Transverse colon (tissue), 4 donors: Measurements from ENCODE around the gene NRG2. TPM values are rescaled to one million over a fixed set of nuclear protein-coding genes. Genes with fewer than 3 reads are reported as not detected.

Experiments used
- DNase-seq: peaks from one replicate; pipeline ENCODE4 v3.0.0-alpha.2; 2019
- H3K27ac ChIP-seq, 4 donors: fragments of 200-600 bp; sonication (generic); 2 replicates each; pipeline ENCODE4 v1.5.1; 2016 to 2018; ENCODE audit warnings: inconsistent platforms in 4 of 4
- H3K27me3 ChIP-seq: fragments of 200-600 bp; sonication (generic); 2 replicates; pipeline ENCODE4 v1.5.1; 2017; ENCODE audit warnings: inconsistent platforms
- H3K36me3 ChIP-seq, 4 donors: fragments of 200-600 bp; sonication (generic); 2 replicates each; pipeline ENCODE4 v1.5.1; 2017 to 2019; ENCODE audit warnings: inconsistent platforms in 4 of 4
- H3K4me1 ChIP-seq, 4 donors: fragments of 200-600 bp; sonication (generic); 2 replicates each; pipeline ENCODE4 v1.5.1; 2017 to 2020; ENCODE audit warnings: inconsistent platforms in 4 of 4
- H3K4me3 ChIP-seq, 4 donors: fragments of 200-600 bp; sonication (generic); 1 replicate in 1 of 4; 2 replicates in 3 of 4; pipeline versions ENCODE4 v1.5.1 to v1.6.1; 2017 to 2019; ENCODE audit warnings: inconsistent platforms in 4 of 4
- H3K9me3 ChIP-seq, 2 donors: fragments of 200-600 bp; sonication (generic); 2 replicates each; pipeline ENCODE4 v1.5.1; 2017 to 2019; ENCODE audit warnings: inconsistent platforms in 2 of 2
- CTCF ChIP-seq, 5 experiments: fragments of 200-600 bp in 3 of 5; fragments of 450-650 bp in 2 of 5; sonication (generic) in 3 of 5; IDR thresholded peaks; 1 replicate in 2 of 5; 2 replicates in 3 of 5; pipeline ENCODE4 v1.5.1; 2016 to 2017; ENCODE audit warnings: antibody characterized with exemption in 5 of 5, inconsistent platforms in 3 of 5, mild to moderate bottlenecking in 2 of 5, moderate library complexity in 1 of 5
- EP300 ChIP-seq: sonication (generic); formaldehyde crosslinking; IDR thresholded peaks from one replicate; pipeline ENCODE4 v1.6.1; 2017; ENCODE audit warnings: antibody characterized with exemption, low read depth
- POLR2A ChIP-seq: fragments of 450-650 bp; IDR thresholded peaks from one replicate; pipeline ENCODE4 v1.6.1; 2016; ENCODE audit warnings: antibody characterized with exemption, mild to moderate bottlenecking, moderate library complexity
- POLR2AphosphoS5 ChIP-seq, 3 donors: sonication (generic); formaldehyde crosslinking; IDR thresholded peaks; one replicate each; pipeline ENCODE4 v1.6.1; 2016; ENCODE audit warnings: antibody characterized with exemption in 3 of 3
- WGBS, 2 donors: methylation state at CpG; one replicate each; pipeline ENCODE4 v1.1.5; 2018; ENCODE audit warnings: low coverage in 1 of 2; 5-methylcytosine and 5-hydroxymethylcytosine counted together
- in situ Hi-C, 4 donors: fragments of 200-750 bp; cut with MboI; loops; one replicate each; pipeline versions ENCODE4 v1.15.0 to v1.15.1; 2017; ENCODE audit warnings: low sequenced_read_pairs in 3 of 4, low pct_ligation_motif_present in 1 of 4, low pct_unique_long_range_greater_than_20kb in 1 of 4
- intact Hi-C: fragments of 100-400 bp; cut with DNase I; formaldehyde crosslinking; loops from one replicate; pipeline ENCODE4 v1.15.1; 2023; ENCODE audit warnings: low total_unique reads
- total RNA-seq, 4 donors: library from RNA; depleted of rRNA; stranded (reverse); fragments of >200 nt; gene quantifications; one replicate each; pipeline ENCODE4 v1.1.0, GENCODE V29; 2016

NRG2 gene
- total RNA-seq, 4 donors from 2014 or later = 0.68 to 12.3 (median 0.95) TPM; not detected in 1

DNA sequence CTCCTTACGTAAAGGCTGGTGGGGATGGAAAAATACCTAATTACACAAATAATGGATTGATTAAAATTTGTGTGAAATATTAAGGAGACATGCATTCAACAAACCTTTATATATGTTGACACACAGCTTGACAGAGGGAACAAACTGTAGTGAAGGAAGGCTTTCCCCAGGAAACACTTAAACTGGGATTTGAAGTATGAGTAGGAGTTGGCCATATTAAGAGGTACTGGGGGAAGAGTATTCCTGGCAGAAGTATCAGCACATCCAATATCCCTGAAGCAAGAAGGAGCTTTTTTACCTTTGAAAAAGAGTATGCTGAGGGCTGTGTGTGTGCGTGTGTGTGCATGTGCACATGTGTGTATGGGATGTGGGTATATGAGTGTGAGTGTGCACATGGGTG is 136.4 kb downstream of the NRG2 start:
- TF ChIP-seq EP300 (no peak), CTCF (IDR thresholded peaks at IDR 0.05) (no peak), POLR2A (no peak), POLR2AphosphoS5 (IDR thresholded peaks at IDR 0.05) (no peak)
- H3K9me3 ChIP-seq = no peaks in the 10 kb centered on the region
- no peak for DNase-seq
- intact Hi-C loops (no loop called here), in situ Hi-C loops (no loop called here)
- no peak overlapping the region for H3K4me3 ChIP-seq
- H3K27me3 ChIP-seq = peaks cover 50% of the 10 kb centered on the region
- no peaks in the 10 kb centered on the region for H3K36me3 ChIP-seq
- H3K27ac ChIP-seq = no peak overlapping the region
- WGBS, 2 donors = 92 to 97% methylated on average over 2 of the region's 2 CpGs
- H3K4me1 ChIP-seq = peaks cover 10 to 24% (median 17%) of the 10 kb centered on the region in 4 donors

DNA sequence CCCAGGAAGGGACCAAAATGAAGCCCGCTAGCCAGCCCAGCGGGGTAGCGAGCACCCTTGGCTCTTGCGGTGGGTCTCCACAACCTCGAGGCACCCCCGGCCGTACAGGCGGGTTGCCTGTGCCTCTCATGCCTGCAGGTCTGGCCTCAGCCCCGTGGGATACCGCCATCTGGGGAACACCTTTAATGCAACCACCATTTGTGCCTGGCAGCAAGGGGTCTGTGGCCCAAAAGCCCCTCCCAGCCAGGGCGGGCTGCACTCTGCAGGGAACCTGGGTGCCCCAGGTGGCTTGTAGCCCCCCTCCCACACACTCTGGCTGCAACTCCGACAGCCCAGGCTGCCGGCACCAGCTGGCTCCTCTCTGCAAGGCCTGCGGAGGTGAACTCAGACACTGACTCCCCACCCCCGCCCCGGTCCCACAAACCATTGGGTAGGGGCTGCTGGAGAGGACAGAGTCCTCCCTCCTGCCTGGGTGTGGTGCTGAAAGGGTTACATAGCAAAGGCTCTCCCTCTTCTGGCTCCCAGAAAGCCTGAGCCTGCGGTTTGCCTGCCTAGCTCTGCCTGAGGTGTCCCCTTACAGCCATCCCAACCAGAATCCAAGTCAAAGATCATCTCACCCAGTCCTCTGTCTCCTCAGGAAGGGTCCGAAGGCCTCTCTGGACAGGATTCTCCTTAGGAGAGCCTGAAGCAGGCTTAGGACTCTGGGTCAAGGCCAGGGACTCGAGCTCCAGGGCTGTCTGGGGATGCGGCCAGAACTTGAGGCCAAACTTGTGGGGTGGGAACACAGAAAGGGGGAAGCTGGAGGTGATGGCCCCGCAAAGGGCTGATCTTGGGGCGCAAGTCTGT is 138.1 kb downstream of the NRG2 start:
- WGBS, 2 donors = 24 to 43% methylated on average over 5 to 17 of the region's 22 CpGs
- in situ Hi-C loops (no loop called here), intact Hi-C loops (loop anchor here (1.0 kb wide), 1 partner anchor 46 kb away; no protein-coding TSS in a partner anchor)
- Histone ChIP-seq H3K27me3 (peaks cover 62% of the 10 kb centered on the region), H3K4me3 (peak overlapping the region in 2 of 4 donors; percentile 35 to 55), H3K9me3 (no peaks in the 10 kb centered on the region), H3K27ac (no peak overlapping the region), H3K36me3 (no peaks in the 10 kb centered on the region), H3K4me1 (peaks cover 10 to 24% (median 17%) of the 10 kb centered on the region in 4 donors)
- DNase-seq = no peak
- TF ChIP-seq EP300 (no peak), CTCF (IDR thresholded peaks at IDR 0.05) (no peak), POLR2AphosphoS5 (IDR thresholded peaks at IDR 0.05) (no peak), POLR2A (no peak)

GRCh38 chr5:139904566-139904815 is 138.6 kb downstream of the NRG2 start:
- no peak for TF ChIP-seq EP300
- H3K9me3 ChIP-seq = no peaks in the 10 kb centered on the region
- H3K4me3 ChIP-seq = peak overlapping the region; percentile 19 to 55 (median 30)
- no peak for DNase-seq
- intact Hi-C loops (loop anchor here (1.0 kb wide), 1 partner anchor 45 kb away; no protein-coding TSS in a partner anchor), in situ Hi-C loops (no loop called here)
- no peaks in the 10 kb centered on the region for H3K36me3 ChIP-seq
- peaks cover 10 to 24% (median 17%) of the 10 kb centered on the region in 4 donors for H3K4me1 ChIP-seq
- peaks cover 62% of the 10 kb centered on the region for H3K27me3 ChIP-seq
- WGBS, 2 donors = 13 to 26% methylated on average over 3 to 9 of the region's 17 CpGs
- H3K27ac ChIP-seq = no peak overlapping the region

DNA sequence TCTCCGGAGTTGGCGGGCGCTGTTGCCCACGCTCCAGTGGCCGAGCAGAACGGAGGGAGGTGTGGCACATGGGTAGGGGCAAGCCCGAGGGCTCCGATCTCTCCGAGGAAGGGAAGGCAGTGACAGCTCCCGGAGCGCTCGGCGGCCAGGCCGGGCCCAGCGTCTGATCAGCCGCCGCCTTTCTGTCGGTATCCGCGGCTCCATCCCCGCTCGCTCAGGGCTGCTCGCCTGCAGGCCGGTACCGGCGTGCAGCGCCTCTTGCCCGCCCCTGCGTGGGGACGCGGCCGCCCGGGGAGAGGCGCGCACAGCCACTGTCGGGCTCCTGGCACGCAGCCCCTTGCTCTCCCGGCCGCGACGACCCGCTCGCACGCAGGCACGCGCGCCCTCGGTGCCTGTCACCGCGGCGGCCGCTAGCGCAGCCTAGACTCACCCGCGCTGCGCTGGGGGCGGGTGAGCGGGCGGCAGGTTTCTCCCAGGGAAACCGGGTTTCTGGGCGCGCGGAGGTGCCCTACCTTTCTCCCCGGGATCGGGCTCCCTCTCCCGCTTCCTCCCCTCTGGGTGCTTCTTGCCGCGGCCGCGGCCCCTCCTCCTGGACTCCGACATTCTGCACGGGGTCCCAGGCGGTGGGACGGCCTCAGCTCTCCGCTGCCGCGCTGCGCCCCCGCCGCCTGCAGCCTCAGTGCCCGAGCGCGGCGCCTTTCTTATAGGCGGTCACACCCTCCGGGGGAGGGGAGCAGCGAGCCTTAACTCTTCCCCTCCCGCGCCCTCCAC is 139.1 kb downstream of the NRG2 start:
- Histone ChIP-seq H3K4me1 (peaks cover 10 to 24% (median 17%) of the 10 kb centered on the region in 4 donors), H3K27ac (no peak overlapping the region), H3K9me3 (no peaks in the 10 kb centered on the region), H3K36me3 (no peaks in the 10 kb centered on the region), H3K27me3 (peaks cover 62% of the 10 kb centered on the region), H3K4me3 (peak overlapping the region; percentile 19 to 55 (median 30))
- WGBS, 2 donors = 1% methylated on average over 49 of the region's 89 CpGs; no CpG with 5 or more reads in 1 of the 2 donors
- DNase-seq = no peak
- in situ Hi-C loops (no loop called here), intact Hi-C loops (loop anchor here (1.0 kb wide), 1 partner anchor 45 kb away; no protein-coding TSS in a partner anchor)
- no peak for TF ChIP-seq POLR2AphosphoS5 (IDR thresholded peaks at IDR 0.05)
- no peak for TF ChIP-seq EP300
- TF ChIP-seq POLR2A = no peak
- TF ChIP-seq CTCF (IDR thresholded peaks at IDR 0.05) = no peak
